ENCODE measurements around the gene KIF20A.
"Not testable (repeated sequence)": the region's sequence is repeated elsewhere in the genome, so short reads cannot be mapped to it uniquely, and the experiment has no call there.

Gene KIF20A

GRCh38 chr5:138140268-138140667, 38.6 kb upstream of the KIF20A start:
- H3K36me3 ChIP-seq: no peaks in the 10 kb centered on the region
- no peak overlapping the region for H3K4me3 ChIP-seq (ENCODE audit: low read depth, low read length)
- H3K27me3 ChIP-seq: peaks cover 4% of the 10 kb centered on the region
- DNase-seq: no peak
- H3K4me1 ChIP-seq: no peaks in the 10 kb centered on the region
- TF ChIP-seq CTCF (IDR thresholded peaks at IDR 0.05; ENCODE audit: low read depth, low read length): no peak
- H3K9me3 ChIP-seq: no peaks in the 10 kb centered on the region

- DNase-seq: no peak
- Histone ChIP-seq H3K4me3 (ENCODE audit: low read depth, low read length) (no peak overlapping the region), H3K36me3 (no peaks in the 10 kb centered on the region), H3K9me3 (no peaks in the 10 kb centered on the region), H3K4me1 (no peaks in the 10 kb centered on the region), H3K27me3 (no peaks in the 10 kb centered on the region; the same call in 1 of the 2 replicates)
- TF ChIP-seq CTCF (IDR thresholded peaks at IDR 0.05; ENCODE audit: low read depth, low read length): no peak
Measured at GRCh38 chr5:138141734-138142133, 37.2 kb upstream of the KIF20A start.

- H3K4me1 ChIP-seq; H3K9me3 ChIP-seq; H3K27me3 ChIP-seq; H3K36me3 ChIP-seq; DNase-seq; H3K4me3 ChIP-seq (ENCODE audit: low read depth, low read length): not testable (repeated sequence)
Measured at GRCh38 chr5:138143578-138143977, 35.3 kb upstream of the KIF20A start.

- TF ChIP-seq CTCF (IDR thresholded peaks at IDR 0.05; ENCODE audit: low read depth, low read length): no peak
- H3K4me1 ChIP-seq: no peaks in the 10 kb centered on the region
- no peaks in the 10 kb centered on the region for H3K36me3 ChIP-seq
- H3K4me3 ChIP-seq (ENCODE audit: low read depth, low read length): no peak overlapping the region
- no peaks in the 10 kb centered on the region for H3K9me3 ChIP-seq
- no peak for DNase-seq
- no peaks in the 10 kb centered on the region; the same call in none of the 2 replicates for H3K27me3 ChIP-seq
Measured at GRCh38 chr5:138148811-138149210, 30.1 kb upstream of the KIF20A start.

GRCh38 chr5:138149530-138149929, 29.4 kb upstream of the KIF20A start:
- DNase-seq: no peak
- 0 out of 2 replicates have a peak, but pooled peaks have one; percentile 4 for TF ChIP-seq CTCF (IDR thresholded peaks at IDR 0.05; ENCODE audit: low read depth, low read length)
- H3K4me1 ChIP-seq: no peaks in the 10 kb centered on the region
- H3K36me3 ChIP-seq: no peaks in the 10 kb centered on the region
- H3K27me3 ChIP-seq: no peaks in the 10 kb centered on the region; the same call in none of the 2 replicates
- no peaks in the 10 kb centered on the region for H3K9me3 ChIP-seq
- H3K4me3 ChIP-seq (ENCODE audit: low read depth, low read length): no peak overlapping the region

GRCh38 chr5:138155977-138156376, 22.9 kb upstream of the KIF20A start:
- not testable (repeated sequence) for H3K27me3 ChIP-seq; DNase-seq; H3K9me3 ChIP-seq; H3K4me3 ChIP-seq (ENCODE audit: low read depth, low read length); H3K4me1 ChIP-seq
- H3K36me3 ChIP-seq: peaks cover 48% of the 10 kb centered on the region

GRCh38 chr5:138157626-138158025, 21.3 kb upstream of the KIF20A start:
- TF ChIP-seq CTCF (IDR thresholded peaks at IDR 0.05; ENCODE audit: low read depth, low read length): no peak
- H3K36me3 ChIP-seq: peaks cover 64% of the 10 kb centered on the region
- DNase-seq: no peak
- no peaks in the 10 kb centered on the region for H3K9me3 ChIP-seq
- no peaks in the 10 kb centered on the region for H3K27me3 ChIP-seq
- H3K4me1 ChIP-seq: no peaks in the 10 kb centered on the region
- H3K4me3 ChIP-seq (ENCODE audit: low read depth, low read length): no peak overlapping the region

All from BE2C (cell line).